ENCODE measurements around the gene RCN1.

RCN1 gene

DNA sequence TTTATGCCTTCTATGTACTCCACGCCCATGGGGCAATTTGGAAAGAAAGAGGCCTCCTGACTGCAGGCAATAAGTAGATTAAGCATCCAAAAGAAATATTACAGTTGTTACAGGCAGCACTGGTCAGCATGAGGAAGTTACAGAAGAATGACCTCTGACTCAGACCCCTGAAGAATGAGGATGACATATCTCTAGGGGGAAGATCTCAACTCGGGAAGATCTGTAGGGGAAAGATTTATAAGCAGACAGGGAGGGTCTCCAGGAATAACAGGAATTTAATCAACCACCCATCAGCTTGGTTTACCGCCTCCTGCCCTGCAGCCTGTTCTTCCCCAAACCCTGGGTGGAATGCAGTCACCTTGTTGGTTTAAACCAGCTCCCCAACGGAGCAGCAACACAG is 58.0 kb downstream of the RCN1 start:
- no peaks in the 10 kb centered on the region for H3F3A ChIP-seq (ENCODE audit: insufficient read depth)
- no peaks in the 10 kb centered on the region for H3K79me2 ChIP-seq (ENCODE audit: insufficient read depth, low read length)
- no peak overlapping the region for H3K9ac ChIP-seq (ENCODE audit: low read length)
- no peaks in the 10 kb centered on the region for H4K20me1 ChIP-seq (ENCODE audit: low read depth, low read length)
- H3K4me3 ChIP-seq (ENCODE audit: insufficient read depth, low read length, poor library complexity, severe bottlenecking), result no peak overlapping the region
- no peaks in the 10 kb centered on the region for H3K36me3 ChIP-seq (ENCODE audit: low read length)
- no peaks in the 10 kb centered on the region for H3K27me3 ChIP-seq (ENCODE audit: low read length)
- H3K9me2 ChIP-seq (replicated peaks; ENCODE audit: insufficient read depth, low read length), result no peaks in the 10 kb centered on the region
- H3K4me2 ChIP-seq (ENCODE audit: low read depth, low read length, poor library complexity, severe bottlenecking), result no peak overlapping the region
- no peak for TF ChIP-seq EZH2phosphoT487 (conservative IDR thresholded peaks at IDR 0.05; ENCODE audit: low read length)
- TF ChIP-seq, protein P1, sequence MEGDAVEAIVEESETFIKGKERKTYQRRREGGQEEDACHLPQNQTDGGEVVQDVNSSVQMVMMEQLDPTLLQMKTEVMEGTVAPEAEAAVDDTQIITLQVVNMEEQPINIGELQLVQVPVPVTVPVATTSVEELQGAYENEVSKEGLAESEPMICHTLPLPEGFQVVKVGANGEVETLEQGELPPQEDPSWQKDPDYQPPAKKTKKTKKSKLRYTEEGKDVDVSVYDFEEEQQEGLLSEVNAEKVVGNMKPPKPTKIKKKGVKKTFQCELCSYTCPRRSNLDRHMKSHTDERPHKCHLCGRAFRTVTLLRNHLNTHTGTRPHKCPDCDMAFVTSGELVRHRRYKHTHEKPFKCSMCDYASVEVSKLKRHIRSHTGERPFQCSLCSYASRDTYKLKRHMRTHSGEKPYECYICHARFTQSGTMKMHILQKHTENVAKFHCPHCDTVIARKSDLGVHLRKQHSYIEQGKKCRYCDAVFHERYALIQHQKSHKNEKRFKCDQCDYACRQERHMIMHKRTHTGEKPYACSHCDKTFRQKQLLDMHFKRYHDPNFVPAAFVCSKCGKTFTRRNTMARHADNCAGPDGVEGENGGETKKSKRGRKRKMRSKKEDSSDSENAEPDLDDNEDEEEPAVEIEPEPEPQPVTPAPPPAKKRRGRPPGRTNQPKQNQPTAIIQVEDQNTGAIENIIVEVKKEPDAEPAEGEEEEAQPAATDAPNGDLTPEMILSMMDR (IDR thresholded peaks at IDR 0.05; ENCODE audit: insufficient read depth, low read length, poor library complexity, severe bottlenecking), result no peak
- no peak overlapping the region for H2AFZ ChIP-seq (ENCODE audit: low read depth, low read length, severe bottlenecking)
- H3K9me3 ChIP-seq (ENCODE audit: insufficient read depth, low read length), result no peaks in the 10 kb centered on the region
- no peak overlapping the region for H3K27ac ChIP-seq (ENCODE audit: low read depth, low read length)

DNA sequence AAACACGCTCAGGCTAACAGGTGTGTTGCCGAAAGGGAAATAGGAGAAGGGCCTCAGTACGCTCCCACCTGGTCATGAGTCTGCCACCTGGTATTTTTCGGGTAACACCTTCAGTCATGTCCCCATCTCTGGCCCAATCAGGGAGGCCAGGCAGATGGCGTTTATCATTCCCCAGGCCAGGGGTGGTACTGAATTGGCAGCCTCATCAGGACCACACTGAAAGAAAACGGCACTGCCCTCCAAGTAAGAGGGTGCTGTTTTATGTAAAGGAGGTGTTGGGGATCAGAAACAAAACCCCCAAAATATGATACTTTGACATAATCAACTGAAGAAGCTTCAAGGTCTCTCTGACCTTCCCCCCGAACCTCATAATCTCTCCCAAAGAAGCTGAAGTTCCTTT is 58.9 kb downstream of the RCN1 start:
- no peaks in the 10 kb centered on the region for H3K9me2 ChIP-seq (replicated peaks; ENCODE audit: insufficient read depth, low read length)
- no peaks in the 10 kb centered on the region for H3K9me3 ChIP-seq (ENCODE audit: insufficient read depth, low read length)
- H3K4me3 ChIP-seq (ENCODE audit: insufficient read depth, low read length, poor library complexity, severe bottlenecking), result no peak overlapping the region
- no peaks in the 10 kb centered on the region for H3F3A ChIP-seq (ENCODE audit: insufficient read depth)
- no peak for TF ChIP-seq EZH2phosphoT487 (conservative IDR thresholded peaks at IDR 0.05; ENCODE audit: low read length)
- TF ChIP-seq, protein P1 (IDR thresholded peaks at IDR 0.05; ENCODE audit: insufficient read depth, low read length, poor library complexity, severe bottlenecking), result no peak
- no peak overlapping the region for H3K4me2 ChIP-seq (ENCODE audit: low read depth, low read length, poor library complexity, severe bottlenecking)
- no peaks in the 10 kb centered on the region for H3K27me3 ChIP-seq (ENCODE audit: low read length)
- H4K20me1 ChIP-seq (ENCODE audit: low read depth, low read length), result no peaks in the 10 kb centered on the region
- H3K9ac ChIP-seq (ENCODE audit: low read length), result no peak overlapping the region
- H3K79me2 ChIP-seq (ENCODE audit: insufficient read depth, low read length), result no peaks in the 10 kb centered on the region
- no peak overlapping the region for H3K27ac ChIP-seq (ENCODE audit: low read depth, low read length)
- H2AFZ ChIP-seq (ENCODE audit: low read depth, low read length, severe bottlenecking), result no peak overlapping the region
- no peaks in the 10 kb centered on the region for H3K36me3 ChIP-seq (ENCODE audit: low read length)

DNA sequence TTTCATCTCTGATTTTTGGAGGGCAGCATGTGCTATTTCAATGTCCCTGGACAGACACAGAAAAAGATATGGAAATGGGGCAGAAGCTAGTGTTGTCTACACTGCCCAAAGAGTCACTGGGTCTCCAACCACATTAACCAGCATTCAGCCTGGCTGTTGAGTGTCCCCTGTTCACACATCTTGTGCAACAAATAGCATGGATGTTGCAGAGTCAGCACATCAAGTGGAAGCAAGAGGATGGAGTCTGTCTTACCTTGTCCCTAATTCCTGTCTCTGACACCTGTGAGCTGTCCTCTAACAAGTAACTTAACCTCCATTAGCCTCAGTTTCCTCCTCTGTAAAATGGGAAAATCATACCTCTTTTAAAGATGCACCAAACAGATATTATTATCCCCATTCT is 60.2 kb downstream of the RCN1 start:
- Histone ChIP-seq H3K9me3 (ENCODE audit: insufficient read depth, low read length) (no peaks in the 10 kb centered on the region), H3K79me2 (ENCODE audit: insufficient read depth, low read length) (no peaks in the 10 kb centered on the region), H3K9ac (ENCODE audit: low read length) (no peak overlapping the region), H4K20me1 (ENCODE audit: low read depth, low read length) (no peaks in the 10 kb centered on the region), H3K9me2 (replicated peaks; ENCODE audit: insufficient read depth, low read length) (no peaks in the 10 kb centered on the region), H3K4me3 (ENCODE audit: insufficient read depth, low read length, poor library complexity, severe bottlenecking) (no peak overlapping the region), H3K4me2 (ENCODE audit: low read depth, low read length, poor library complexity, severe bottlenecking) (no peak overlapping the region), H2AFZ (ENCODE audit: low read depth, low read length, severe bottlenecking) (no peak overlapping the region), H3K27ac (ENCODE audit: low read depth, low read length) (no peak overlapping the region), H3K36me3 (ENCODE audit: low read length) (no peaks in the 10 kb centered on the region), H3K27me3 (ENCODE audit: low read length) (no peaks in the 10 kb centered on the region), H3F3A (ENCODE audit: insufficient read depth) (no peaks in the 10 kb centered on the region)
- TF ChIP-seq, protein P1 (IDR thresholded peaks at IDR 0.05; ENCODE audit: insufficient read depth, low read length, poor library complexity, severe bottlenecking), result no peak
- TF ChIP-seq EZH2phosphoT487 (conservative IDR thresholded peaks at IDR 0.05; ENCODE audit: low read length), result no peak
